CD4-positive, alpha-beta memory T cell (primary cell): Measurements from ENCODE around the gene ETAA1. TPM values are rescaled to one million over a fixed set of nuclear protein-coding genes. Genes with fewer than 3 reads are reported as not detected.

Experiments
- CTCF ChIA-PET: fragments of 350-600 bp; sonication (Branson Sonifier 250); formaldehyde crosslinking; loops from one replicate; lab custom pipeline; 2021; ENCODE audit warnings: inconsistent platforms; ENCODE audit not compliant: partially characterized antibody; lab: Charles Lee
- POLR2A ChIA-PET: fragments of 350-600 bp; sonication (Branson Sonifier 250); formaldehyde crosslinking; loops from one replicate; lab custom pipeline; 2021; ENCODE audit not compliant: partially characterized antibody; lab: Charles Lee
- DNase-seq, 5 donors: peaks; one replicate each; pipeline versions ENCODE4 v3.0.0 to v3.0.0-alpha.2; 2020 to 2022; ENCODE audit warnings: mixed read lengths in 1 of 5
- H3K27ac ChIP-seq: one replicate; pipeline ENCODE4 v1.7.0; 2013; ENCODE audit warnings: low read depth, low read length
- H3K27me3 ChIP-seq: 2 replicates; pipeline ENCODE4 v1.7.0; 2013; ENCODE audit warnings: mild to moderate bottlenecking, low read length, moderate library complexity; ENCODE audit not compliant: insufficient read depth
- H3K36me3 ChIP-seq: 2 replicates; pipeline ENCODE4 v1.7.0; 2013; ENCODE audit warnings: mild to moderate bottlenecking, low read length, moderate library complexity; ENCODE audit not compliant: insufficient read depth
- H3K4me1 ChIP-seq: 2 replicates; pipeline ENCODE4 v1.7.0; 2013; ENCODE audit warnings: mild to moderate bottlenecking, low read length, moderate library complexity; ENCODE audit not compliant: insufficient read depth
- H3K4me3 ChIP-seq, 2 donors: one replicate each; pipeline ENCODE4 v1.7.0; 2013; ENCODE audit warnings: low read length in 2 of 2, mild to moderate bottlenecking in 1 of 2
- H3K9me3 ChIP-seq, 2 donors: one replicate each; pipeline ENCODE4 v1.7.0; 2013; ENCODE audit warnings: low read length in 2 of 2, control low read depth in 1 of 2; ENCODE audit not compliant: control insufficient read depth in 1 of 2
- H3K27ac Mint-ChIP-seq, 7 donors: one replicate each; pipeline ENCODE4 v1.8.0; 2020 to 2021; ENCODE audit warnings: mixed read lengths in 7 of 7, mild to moderate bottlenecking in 6 of 7, inconsistent platforms in 3 of 7, moderate library complexity in 3 of 7
- H3K27me3 Mint-ChIP-seq, 2 donors: one replicate each; pipeline ENCODE4 v1.8.0; 2020 to 2021; ENCODE audit warnings: mixed read lengths in 2 of 2
- H3K36me3 Mint-ChIP-seq, 2 donors: one replicate each; pipeline ENCODE4 v1.8.0; 2020 to 2021; ENCODE audit warnings: mixed read lengths in 2 of 2, inconsistent platforms in 1 of 2, mild to moderate bottlenecking in 1 of 2
- H3K4me1 Mint-ChIP-seq, 4 donors: one replicate each; pipeline ENCODE4 v1.8.0; 2020 to 2021; ENCODE audit warnings: mixed read lengths in 4 of 4, mild to moderate bottlenecking in 1 of 4
- H3K4me3 Mint-ChIP-seq, 8 donors: one replicate each; pipeline ENCODE4 v1.8.0; 2020 to 2021; ENCODE audit warnings: mixed read lengths in 8 of 8, mild to moderate bottlenecking in 7 of 8, moderate library complexity in 6 of 8, inconsistent platforms in 3 of 8
- H3K9me3 Mint-ChIP-seq, 8 donors: one replicate each; pipeline ENCODE4 v1.8.0; 2020 to 2021; ENCODE audit warnings: mixed read lengths in 8 of 8, mild to moderate bottlenecking in 5 of 8, inconsistent platforms in 3 of 8, moderate library complexity in 1 of 8
- intact Hi-C: fragments of 100-400 bp; cut with micrococcal nuclease; formaldehyde crosslinking; loops from one replicate; pipeline ENCODE4 v1.15.1; 2023
- polyA plus RNA-seq, 2 donors: library from polyadenylated mRNA; unstranded; fragments of 300-500 nt; fragmentation: Illumina TruSeq; gene quantifications; one replicate each; pipeline ENCODE4 v1.2.3, GENCODE V29; 2021
- total RNA-seq, 2 experiments: library from RNA; stranded (reverse); gene quantifications; one replicate each; pipeline ENCODE4 v1.2.3, GENCODE V29; 2021

The ETAA1 gene
- total and polyA plus RNA-seq, 4 experiments from 2014 or later: 3.9 to 15.1 (median 9.5) TPM

DNA sequence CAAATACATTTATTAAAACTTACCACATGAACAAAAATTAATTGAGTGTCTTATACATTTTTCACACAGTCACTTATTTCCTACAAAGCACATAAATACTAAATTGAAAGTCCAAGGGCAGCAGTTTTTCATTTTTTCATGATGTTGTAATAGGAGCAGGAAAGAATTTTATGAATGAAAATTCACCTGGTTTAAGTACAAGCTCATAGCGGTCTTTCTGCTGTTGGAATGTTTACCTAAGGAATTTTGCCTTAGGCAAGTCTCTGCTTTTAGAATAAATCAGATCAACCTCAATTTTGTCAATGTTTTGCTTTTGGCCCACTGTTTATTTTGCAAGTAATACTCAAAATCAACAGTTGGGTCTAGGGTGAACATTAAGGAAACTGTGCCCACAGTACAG, 40.0 kb downstream of the ETAA1 start:
- Histone ChIP-seq H3K36me3 (no peaks in the 10 kb centered on the region), H3K9me3 (no peaks in the 10 kb centered on the region), H3K4me1 (no peaks in the 10 kb centered on the region), H3K27me3 (no peaks in the 10 kb centered on the region), H3K4me3 (no peak overlapping the region), H3K27ac (no peak overlapping the region)
- ChIA-PET CTCF (no interaction called here), POLR2A (no interaction called here)
- Mint-ChIP-seq H3K27ac (no peak overlapping the region), H3K27me3 (peaks cover 14 to 20% of the 10 kb centered on the region in 2 donors), H3K4me3 (no peak overlapping the region), H3K9me3 (peaks cover 2 to 12% (median 3%) of the 10 kb centered on the region in 8 donors), H3K36me3 (no peaks in the 10 kb centered on the region), H3K4me1 (no peaks in the 10 kb centered on the region)
- intact Hi-C loops: no loop called here
- DNase-seq: no peak

- H3K27ac ChIP-seq: no peak overlapping the region
- Mint-ChIP-seq H3K9me3 (peaks cover 0 to 3% (median under 1%) of the 10 kb centered on the region in 8 donors), H3K4me3 (no peak overlapping the region), H3K4me1 (no peaks in the 10 kb centered on the region), H3K36me3 (no peaks in the 10 kb centered on the region), H3K27ac (no peak overlapping the region), H3K27me3 (peaks cover 14 to 17% of the 10 kb centered on the region in 2 donors)
- intact Hi-C loops: no loop called here
- H3K4me3 ChIP-seq: no peak overlapping the region
- ChIA-PET POLR2A (no interaction called here), CTCF (no interaction called here)
- H3K9me3 ChIP-seq: no peaks in the 10 kb centered on the region
- DNase-seq: no peak
- H3K36me3 ChIP-seq: no peaks in the 10 kb centered on the region
- no peaks in the 10 kb centered on the region for H3K4me1 ChIP-seq
- H3K27me3 ChIP-seq: no peaks in the 10 kb centered on the region
Observed at GRCh38 chr2:67438337-67438736, 41.2 kb downstream of the ETAA1 start.

DNA sequence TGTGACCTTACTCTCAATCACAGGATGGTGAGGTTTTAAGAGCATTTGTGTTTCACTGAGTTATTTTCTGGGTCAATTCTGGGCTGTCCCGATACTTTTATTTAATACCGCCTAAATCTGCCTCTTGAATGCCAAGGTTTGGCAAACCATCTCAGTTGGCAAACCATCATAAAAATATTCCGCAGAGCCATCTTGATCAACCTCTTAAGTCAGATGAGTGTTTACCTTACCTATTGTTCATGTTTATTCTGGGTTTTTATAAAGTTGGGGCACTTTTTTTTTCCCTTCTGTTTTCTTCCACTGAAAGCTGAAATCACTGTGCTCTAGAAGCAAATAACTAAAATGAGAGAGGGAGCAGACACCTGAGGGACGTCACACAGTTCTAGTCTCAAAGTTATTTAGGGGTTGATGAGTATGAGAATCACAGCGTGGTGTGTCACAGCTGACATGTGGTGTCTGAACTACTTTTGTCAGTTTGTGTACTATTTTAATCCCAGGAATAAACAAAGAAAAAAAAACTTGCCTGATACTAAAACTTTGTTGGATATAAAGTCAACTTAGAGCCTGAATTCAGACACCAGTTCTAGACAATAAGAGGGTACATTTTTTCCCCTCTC, 48.6 kb downstream of the ETAA1 start:
- ChIA-PET POLR2A (no interaction called here), CTCF (no interaction called here)
- H3K4me1 Mint-ChIP-seq: no peaks in the 10 kb centered on the region

DNA sequence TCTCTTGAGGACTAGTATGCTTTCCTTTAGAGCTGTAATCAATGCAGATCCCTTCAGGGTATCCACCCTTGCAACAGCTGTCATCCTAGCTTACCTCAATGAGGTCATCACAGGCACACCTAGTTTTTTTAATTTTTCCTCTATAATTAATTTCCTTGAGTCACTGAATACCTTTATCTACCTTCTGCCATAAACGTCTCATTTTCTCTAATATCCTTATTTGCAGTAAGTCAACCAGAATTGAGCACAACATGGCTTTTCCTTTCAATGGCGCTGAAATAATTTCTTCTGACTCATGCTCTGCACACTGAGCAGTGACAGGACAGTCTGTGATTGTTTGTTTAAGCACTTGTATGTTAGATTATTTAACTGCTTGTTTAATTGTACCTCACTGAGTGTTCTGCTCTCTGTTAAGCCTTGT, 49.4 kb downstream of the ETAA1 start:
- no peaks in the 10 kb centered on the region for H3K36me3 ChIP-seq
- H3K9me3 ChIP-seq: no peaks in the 10 kb centered on the region
- H3K4me3 ChIP-seq: no peak overlapping the region
- Mint-ChIP-seq H3K27me3 (peaks cover 2 to 3% of the 10 kb centered on the region in 2 donors), H3K4me1 (no peaks in the 10 kb centered on the region), H3K36me3 (no peaks in the 10 kb centered on the region), H3K27ac (no peak overlapping the region), H3K9me3 (peaks cover 0 to 4% (median 0%) of the 10 kb centered on the region in 8 donors), H3K4me3 (no peak overlapping the region)
- H3K27ac ChIP-seq: no peak overlapping the region
- H3K27me3 ChIP-seq: no peaks in the 10 kb centered on the region
- DNase-seq: no peak
- no peaks in the 10 kb centered on the region for H3K4me1 ChIP-seq
- intact Hi-C loops: no loop called here
- CTCF ChIA-PET: no interaction called here
- POLR2A ChIA-PET: no interaction called here

More for the DNA sequence above, 48.6 kb downstream of the ETAA1 start:
- Mint-ChIP-seq H3K36me3 (no peaks in the 10 kb centered on the region), H3K9me3 (peaks cover 0 to 2% (median 0%) of the 10 kb centered on the region in 8 donors), H3K4me3 (no peak overlapping the region), H3K27ac (no peak overlapping the region), H3K27me3 (peaks cover 3 to 6% of the 10 kb centered on the region in 2 donors)
- DNase-seq: no peak
- intact Hi-C loops: no loop called here
- H3K36me3 ChIP-seq: no peaks in the 10 kb centered on the region
- H3K27ac ChIP-seq: no peak overlapping the region
- H3K4me3 ChIP-seq: no peak overlapping the region
- no peaks in the 10 kb centered on the region for H3K4me1 ChIP-seq
- no peaks in the 10 kb centered on the region for H3K9me3 ChIP-seq
- H3K27me3 ChIP-seq: no peaks in the 10 kb centered on the region

DNA sequence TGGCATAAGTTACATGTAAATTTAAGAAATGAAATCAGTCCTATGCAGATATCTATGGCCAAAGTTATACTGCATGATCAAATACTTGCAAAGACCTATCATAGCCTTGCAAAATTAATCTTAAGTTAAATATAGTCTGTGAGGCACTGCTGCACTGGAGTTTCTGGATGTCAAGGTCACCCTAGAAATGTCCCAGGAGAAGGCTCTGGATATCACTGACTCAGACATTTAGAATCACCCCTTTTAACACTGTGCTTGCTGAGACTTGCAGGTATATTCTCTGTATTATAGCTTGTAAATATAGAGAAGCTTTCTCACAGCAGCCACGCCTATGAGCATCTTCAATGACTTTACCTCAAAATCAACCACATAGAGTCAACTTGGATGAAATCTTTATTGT, 51.5 kb downstream of the ETAA1 start:
- no peaks in the 10 kb centered on the region for H3K4me1 Mint-ChIP-seq
- no peak overlapping the region for H3K4me3 ChIP-seq
- H3K9me3 ChIP-seq: no peaks in the 10 kb centered on the region
- no peaks in the 10 kb centered on the region for H3K36me3 ChIP-seq
- POLR2A ChIA-PET: no interaction called here
- H3K27me3 ChIP-seq: no peaks in the 10 kb centered on the region
- intact Hi-C loops: no loop called here
- peaks cover 1 to 2% of the 10 kb centered on the region in 2 donors for H3K27me3 Mint-ChIP-seq
- no peak for DNase-seq
- no peak overlapping the region for H3K4me3 Mint-ChIP-seq
- peaks cover 0 to 4% (median 0%) of the 10 kb centered on the region in 8 donors for H3K9me3 Mint-ChIP-seq
- CTCF ChIA-PET: no interaction called here
- H3K4me1 ChIP-seq: no peaks in the 10 kb centered on the region
- no peak overlapping the region for H3K27ac ChIP-seq
- H3K36me3 Mint-ChIP-seq: no peaks in the 10 kb centered on the region
- no peak overlapping the region for H3K27ac Mint-ChIP-seq

GRCh38 chr2:67451086-67451832, 54.1 kb downstream of the ETAA1 start:
- POLR2A ChIA-PET: no interaction called here
- peaks cover 1 to 2% of the 10 kb centered on the region in 2 donors for H3K27me3 Mint-ChIP-seq
- peaks cover 0 to 4% (median 0%) of the 10 kb centered on the region in 8 donors for H3K9me3 Mint-ChIP-seq
- H3K36me3 Mint-ChIP-seq: no peaks in the 10 kb centered on the region
- Histone ChIP-seq H3K4me1 (no peaks in the 10 kb centered on the region), H3K9me3 (no peaks in the 10 kb centered on the region), H3K36me3 (no peaks in the 10 kb centered on the region), H3K27ac (no peak overlapping the region), H3K4me3 (no peak overlapping the region), H3K27me3 (no peaks in the 10 kb centered on the region)
- CTCF ChIA-PET: no interaction called here
- H3K4me1 Mint-ChIP-seq: no peaks in the 10 kb centered on the region
- intact Hi-C loops: no loop called here
- no peak overlapping the region for H3K4me3 Mint-ChIP-seq
- H3K27ac Mint-ChIP-seq: no peak overlapping the region
- no peak for DNase-seq

GRCh38 chr2:67453310-67453709, 56.2 kb downstream of the ETAA1 start:
- intact Hi-C loops: no loop called here
- H3K9me3 ChIP-seq: no peaks in the 10 kb centered on the region
- Mint-ChIP-seq H3K27ac (no peak overlapping the region), H3K4me3 (no peak overlapping the region), H3K36me3 (no peaks in the 10 kb centered on the region), H3K4me1 (no peaks in the 10 kb centered on the region), H3K9me3 (peaks cover 0 to 2% (median 0%) of the 10 kb centered on the region in 8 donors), H3K27me3 (peaks cover 0 to 1% of the 10 kb centered on the region in 2 donors)
- H3K36me3 ChIP-seq: no peaks in the 10 kb centered on the region
- no peak overlapping the region for H3K27ac ChIP-seq
- no peak overlapping the region for H3K4me3 ChIP-seq
- ChIA-PET POLR2A (no interaction called here), CTCF (no interaction called here)
- no peaks in the 10 kb centered on the region for H3K27me3 ChIP-seq
- no peak for DNase-seq
- no peaks in the 10 kb centered on the region for H3K4me1 ChIP-seq
